ENCODE data around the gene TUBB4B.

DNA sequence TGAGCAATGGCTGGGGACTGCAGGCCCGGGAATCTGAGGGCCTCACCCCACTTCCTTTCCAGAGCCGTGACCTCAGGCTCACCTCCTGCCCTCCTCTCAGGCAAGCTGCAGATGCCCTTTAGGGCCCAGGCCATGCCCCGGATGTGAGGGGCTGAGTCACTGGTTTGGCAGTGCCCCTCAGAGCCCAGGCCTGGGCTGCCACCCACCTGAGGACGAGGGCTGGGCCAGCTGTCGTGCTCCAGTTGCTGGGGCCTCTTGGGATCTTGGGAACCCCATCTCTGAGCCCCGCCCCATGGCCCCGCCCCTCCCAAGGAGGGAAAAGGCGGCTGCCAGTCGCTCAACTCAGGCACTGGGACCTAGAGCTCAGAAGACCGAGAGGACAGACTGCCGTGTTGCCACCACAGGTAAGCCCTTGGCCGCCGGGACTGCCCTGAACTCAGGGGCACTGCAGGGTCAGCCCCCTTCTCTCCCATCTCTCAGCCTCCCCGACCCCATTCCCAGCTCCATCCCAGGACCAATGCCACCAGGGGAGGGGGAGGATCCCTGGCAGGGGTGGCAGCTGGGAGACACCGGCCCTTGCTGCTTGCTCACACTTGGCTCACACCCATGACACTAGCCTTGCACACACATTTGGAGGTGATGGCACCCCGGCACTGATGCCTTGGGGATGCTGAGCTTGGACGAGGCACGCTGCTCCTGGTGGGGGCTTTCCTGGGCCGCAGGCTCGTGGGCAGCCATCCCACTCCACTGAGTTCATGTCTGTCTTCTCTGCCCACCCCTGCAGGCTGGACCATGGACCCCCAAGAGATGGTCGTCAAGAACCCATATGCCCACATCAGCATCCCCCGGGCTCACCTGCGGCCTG, 16.0 kb upstream of the TUBB4B start, which contains the start of gene CYSRT1:
- TF ChIP-seq, protein P1, sequence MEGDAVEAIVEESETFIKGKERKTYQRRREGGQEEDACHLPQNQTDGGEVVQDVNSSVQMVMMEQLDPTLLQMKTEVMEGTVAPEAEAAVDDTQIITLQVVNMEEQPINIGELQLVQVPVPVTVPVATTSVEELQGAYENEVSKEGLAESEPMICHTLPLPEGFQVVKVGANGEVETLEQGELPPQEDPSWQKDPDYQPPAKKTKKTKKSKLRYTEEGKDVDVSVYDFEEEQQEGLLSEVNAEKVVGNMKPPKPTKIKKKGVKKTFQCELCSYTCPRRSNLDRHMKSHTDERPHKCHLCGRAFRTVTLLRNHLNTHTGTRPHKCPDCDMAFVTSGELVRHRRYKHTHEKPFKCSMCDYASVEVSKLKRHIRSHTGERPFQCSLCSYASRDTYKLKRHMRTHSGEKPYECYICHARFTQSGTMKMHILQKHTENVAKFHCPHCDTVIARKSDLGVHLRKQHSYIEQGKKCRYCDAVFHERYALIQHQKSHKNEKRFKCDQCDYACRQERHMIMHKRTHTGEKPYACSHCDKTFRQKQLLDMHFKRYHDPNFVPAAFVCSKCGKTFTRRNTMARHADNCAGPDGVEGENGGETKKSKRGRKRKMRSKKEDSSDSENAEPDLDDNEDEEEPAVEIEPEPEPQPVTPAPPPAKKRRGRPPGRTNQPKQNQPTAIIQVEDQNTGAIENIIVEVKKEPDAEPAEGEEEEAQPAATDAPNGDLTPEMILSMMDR (IDR thresholded peaks at IDR 0.05; ENCODE audit: borderline replicate concordance, extremely low read depth, low read length, poor library complexity, severe bottlenecking): no peak
- no peak for TF ChIP-seq EZH2 (IDR thresholded peaks at IDR 0.05; ENCODE audit: borderline replicate concordance, low read depth, low read length, severe bottlenecking)

Data from DND-41 (cell line).